GM12891 (cell line): ENCODE measurements around the gene UBE4A.

Experiments used
- POLR2A ChIP-seq: IDR thresholded peaks from 2 replicates; pipeline ENCODE4 v1.6.1; 2011; ENCODE audit warnings: low read depth, low read length, control low read depth
- TAF1 ChIP-seq: IDR thresholded peaks from 2 replicates; pipeline ENCODE4 v1.6.1; 2011; ENCODE audit warnings: low read depth, low read length, control low read depth

GRCh38 chr11:118343248-118343647, 16.2 kb upstream of the UBE4A start:
- no peak for TF ChIP-seq TAF1
- no peak for TF ChIP-seq POLR2A
